DOHH2 (cell line): ENCODE data around the gene ZNF576.

ENCODE experiments used
- H3F3A ChIP-seq: fragments of 200-600 bp; sonication (generic), shearing (Covaris generic); 2 replicates; pipeline ENCODE4 v1.6.0; 2016; ENCODE audit warnings: antibody characterized with exemption, mild to moderate bottlenecking; ENCODE audit not compliant: control insufficient read depth, insufficient read depth
- H3K27ac ChIP-seq: fragments of 200-600 bp; sonication (generic); 2 replicates; pipeline ENCODE4 v1.5.1; 2014; ENCODE audit warnings: low read depth, mild to moderate bottlenecking, low read length, moderate library complexity
- H3K27me3 ChIP-seq: fragments of 200-600 bp; sonication (generic); 2 replicates; pipeline ENCODE4 v1.6.1; 2014; ENCODE audit warnings: mild to moderate bottlenecking, low read length, mixed read lengths; ENCODE audit not compliant: control insufficient read depth
- H3K36me3 ChIP-seq: fragments of 200-600 bp; sonication (generic); 2 replicates; pipeline ENCODE4 v1.6.1; 2014; ENCODE audit warnings: mild to moderate bottlenecking, low read length, moderate library complexity, mixed read lengths; ENCODE audit not compliant: control insufficient read depth
- H3K4me1 ChIP-seq: fragments of 200-600 bp; sonication (generic); 2 replicates; pipeline ENCODE4 v1.6.1; 2014; ENCODE audit warnings: mild to moderate bottlenecking, low read length, mixed read lengths; ENCODE audit not compliant: control insufficient read depth
- H3K4me2 ChIP-seq: fragments of 200-600 bp; sonication (generic); 2 replicates; pipeline ENCODE4 v1.6.0; 2014; ENCODE audit warnings: mild to moderate bottlenecking, low read length, moderate library complexity
- H3K4me3 ChIP-seq: fragments of 200-600 bp; sonication (generic); 2 replicates; pipeline ENCODE4 v1.5.1; 2014; ENCODE audit warnings: mild to moderate bottlenecking, low read length, mixed read lengths
- H3K79me2 ChIP-seq: fragments of 200-600 bp; sonication (generic); 2 replicates; pipeline ENCODE4 v1.6.1; 2014; ENCODE audit warnings: mild to moderate bottlenecking, low read length, mixed read lengths; ENCODE audit not compliant: control insufficient read depth
- H3K9me2 ChIP-seq: fragments of 200-600 bp; sonication (generic); replicated peaks from 2 replicates; pipeline ENCODE4 v1.6.1; 2014; ENCODE audit warnings: mild to moderate bottlenecking, low read length, mixed read lengths; ENCODE audit not compliant: control insufficient read depth
- H3K9me3 ChIP-seq: fragments of 200-600 bp; sonication (generic); 2 replicates; pipeline ENCODE4 v1.6.1; 2014; ENCODE audit warnings: antibody characterized with exemption, low read length, mixed read lengths; ENCODE audit not compliant: control insufficient read depth, insufficient read depth
- H4K20me1 ChIP-seq: fragments of 200-600 bp; sonication (generic); 2 replicates; pipeline ENCODE4 v1.6.0; 2014; ENCODE audit warnings: low read depth, mild to moderate bottlenecking, antibody characterized with exemption, low read length, moderate library complexity; ENCODE audit not compliant: control insufficient read depth, insufficient read depth
- CTCF ChIP-seq: fragments of 200-600 bp; sonication (generic); IDR thresholded peaks from one replicate; pipeline ENCODE4 v1.5.1; 2014; ENCODE audit warnings: antibody characterized with exemption, mild to moderate bottlenecking, low read depth, low read length; ENCODE audit not compliant: poor library complexity, severe bottlenecking
- EZH2phosphoT487 ChIP-seq: fragments of 200-600 bp; sonication (generic); IDR thresholded peaks from 2 replicates; pipeline ENCODE4 v1.6.1; 2017; ENCODE audit warnings: borderline replicate concordance, mild to moderate bottlenecking, antibody characterized with exemption, low read length, moderate library complexity, mixed read lengths

ZNF576 gene

GRCh38 chr19:43633520-43633919 lies 37.1 kb downstream of the ZNF576 start:
- Histone ChIP-seq H3K79me2 (no peaks in the 10 kb centered on the region), H3K9me2 (no peaks in the 10 kb centered on the region), H3K4me3 (no peak overlapping the region), H3K9me3 (no peaks in the 10 kb centered on the region), H3K4me1 (peaks cover 12% of the 10 kb centered on the region), H3K4me2 (no peak overlapping the region), H3K27ac (no peak overlapping the region), H4K20me1 (peaks cover under 1% of the 10 kb centered on the region; the same call in 1 of the 2 replicates), H3F3A (no peaks in the 10 kb centered on the region), H3K36me3 (no peaks in the 10 kb centered on the region), H3K27me3 (peaks cover 23% of the 10 kb centered on the region)
- TF ChIP-seq EZH2phosphoT487 (no peak), CTCF (no peak)

GRCh38 chr19:43634068-43634467 lies 37.7 kb downstream of the ZNF576 start:
- Histone ChIP-seq H3K9me2 (no peaks in the 10 kb centered on the region), H3K9me3 (no peaks in the 10 kb centered on the region), H3K36me3 (no peaks in the 10 kb centered on the region), H3K27me3 (peaks cover 29% of the 10 kb centered on the region), H3K4me2 (no peak overlapping the region), H3F3A (no peaks in the 10 kb centered on the region), H3K79me2 (no peaks in the 10 kb centered on the region), H4K20me1 (peaks cover 6% of the 10 kb centered on the region; the same call in 1 of the 2 replicates), H3K4me3 (no peak overlapping the region), H3K27ac (no peak overlapping the region), H3K4me1 (peaks cover 17% of the 10 kb centered on the region)
- TF ChIP-seq EZH2phosphoT487 (no peak), CTCF (no peak)

- H3K4me3 ChIP-seq: no peak overlapping the region
- no peaks in the 10 kb centered on the region for H3K9me2 ChIP-seq
- H3K9me3 ChIP-seq: no peaks in the 10 kb centered on the region
- TF ChIP-seq CTCF (no peak), EZH2phosphoT487 (no peak)
- H3K4me2 ChIP-seq: no peak overlapping the region
- no peaks in the 10 kb centered on the region for H3F3A ChIP-seq
- H3K79me2 ChIP-seq: no peaks in the 10 kb centered on the region
- peaks cover 31% of the 10 kb centered on the region for H3K27me3 ChIP-seq
- peaks cover 6% of the 10 kb centered on the region; the same call in 1 of the 2 replicates for H4K20me1 ChIP-seq
- H3K36me3 ChIP-seq: no peaks in the 10 kb centered on the region
- H3K4me1 ChIP-seq: peaks cover 20% of the 10 kb centered on the region
- H3K27ac ChIP-seq: no peak overlapping the region
Measured at GRCh38 chr19:43634506-43634871, 38.1 kb downstream of the ZNF576 start.
